SK-N-SH (cell line): Measurements from ENCODE around the gene PPP2R3A. TPM values are rescaled to one million over a fixed set of nuclear protein-coding genes. Genes with fewer than 3 reads are reported as not detected.
A peak's percentile ranks its signal among the peaks of the same experiment; 100 is the strongest.
"Not testable (repeated sequence)": the region's sequence is repeated elsewhere in the genome, so short reads cannot be mapped to it uniquely, and the experiment has no call there.

Experiments used
- CTCF ChIA-PET: fragments of 300-600, 350-600 bp; formaldehyde crosslinking; extraction: SDS; loops from one replicate; lab custom pipeline; 2021; lab: Yijun Ruan, JAX
- POLR2A ChIA-PET: fragments of 350-600 bp; sonication (Branson Sonifier 250); formaldehyde crosslinking; extraction: SDS; loops from one replicate; lab custom pipeline; 2020; ENCODE audit warnings: antibody characterized with exemption, inconsistent platforms; lab: Yijun Ruan, JAX
- DNase-seq: peaks from one replicate; pipeline ENCODE4 v3.0.0; 2012
- H2AFZ ChIP-seq: fragments of 200-600 bp; sonication (generic); 2 replicates; pipeline ENCODE4 v1.8.1; 2016; ENCODE audit warnings: antibody characterized with exemption, mild to moderate bottlenecking, low read depth
- H3F3A ChIP-seq: fragments of 200-600 bp; sonication (generic); replicated peaks from 2 replicates; pipeline ENCODE3; 2016; ENCODE audit warnings: antibody characterized with exemption, mild to moderate bottlenecking; ENCODE audit not compliant: insufficient read depth
- H3K27ac ChIP-seq, 2 experiments: fragments of 200-500 bp in 1 of 2; fragments of 200-600 bp in 1 of 2; sonication (Bioruptor generic) in 1 of 2; sonication (generic), shearing (Covaris generic) in 1 of 2; 2 replicates each; pipeline versions ENCODE4 v1.5.1 to v1.6.1; 2014 to 2016; ENCODE audit warnings: low read depth in 2 of 2, inconsistent platforms in 1 of 2, low read length in 1 of 2, mild to moderate bottlenecking in 1 of 2, mixed read lengths in 1 of 2
- H3K27me3 ChIP-seq: fragments of 200-600 bp; sonication (generic), shearing (Covaris generic); 2 replicates; pipeline ENCODE4 v1.6.1; 2016; ENCODE audit warnings: mixed run types; ENCODE audit not compliant: insufficient read depth
- H3K36me3 ChIP-seq, 2 experiments: fragments of 200-500 bp in 1 of 2; fragments of 200-600 bp in 1 of 2; sonication (Bioruptor generic) in 1 of 2; sonication (generic) in 1 of 2; replicated peaks in 1 of 2; 2 replicates each; pipeline versions ENCODE3 to v1.5.1; 2014 to 2016; ENCODE audit warnings: low read length in 1 of 2, mild to moderate bottlenecking in 1 of 2; ENCODE audit not compliant: insufficient read depth in 2 of 2, control insufficient read depth in 1 of 2
- H3K4me1 ChIP-seq, 2 experiments: fragments of 200-500 bp in 1 of 2; fragments of 200-600 bp in 1 of 2; sonication (Bioruptor generic) in 1 of 2; sonication (generic), shearing (Covaris generic) in 1 of 2; 2 replicates each; pipeline versions ENCODE4 v1.5.1 to v1.6.1; 2014 to 2016; ENCODE audit warnings: low read depth in 1 of 2, low read length in 1 of 2, mixed run types in 1 of 2; ENCODE audit not compliant: insufficient read depth in 2 of 2, control insufficient read depth in 1 of 2
- H3K4me2 ChIP-seq: fragments of 200-600 bp; sonication (generic), shearing (Covaris generic); 2 replicates; pipeline ENCODE4 v1.6.1; 2017; ENCODE audit warnings: mixed run types
- H3K4me3 ChIP-seq, 2 experiments: fragments of 200-500 bp in 1 of 2; fragments of 200-600 bp in 1 of 2; sonication (Bioruptor generic) in 1 of 2; sonication (generic), shearing (Covaris generic) in 1 of 2; 2 replicates each; pipeline versions ENCODE4 v1.5.1 to v1.8.1; 2014 to 2016; ENCODE audit warnings: low read depth in 2 of 2, inconsistent platforms in 1 of 2, low read length in 1 of 2, mild to moderate bottlenecking in 1 of 2, mixed read lengths in 1 of 2, moderate library complexity in 1 of 2
- H3K79me2 ChIP-seq: fragments of 200-600 bp; sonication (generic); 2 replicates; pipeline ENCODE4 v1.8.1; 2017; ENCODE audit warnings: mild to moderate bottlenecking; ENCODE audit not compliant: insufficient read depth
- H3K9ac ChIP-seq: fragments of 200-600 bp; sonication (generic); 2 replicates; pipeline ENCODE4 v1.6.1; 2017; ENCODE audit warnings: mixed run types
- H3K9me2 ChIP-seq: fragments of 200-600 bp; sonication (generic); 2 replicates; pipeline ENCODE4 v1.6.1; 2017; ENCODE audit warnings: mixed run types
- H3K9me3 ChIP-seq: fragments of 200-600 bp; sonication (generic); 2 replicates; pipeline ENCODE4 v1.6.1; 2017; ENCODE audit warnings: mixed run types, mild to moderate bottlenecking, moderate library complexity
- H4K20me1 ChIP-seq: fragments of 200-600 bp; sonication (generic); 2 replicates; pipeline ENCODE4 v1.6.1; 2017; ENCODE audit warnings: mild to moderate bottlenecking, mixed run types; ENCODE audit not compliant: insufficient read depth
- CTCF ChIP-seq: fragments of 200-600 bp; sonication (generic); IDR thresholded peaks from 2 replicates; pipeline ENCODE4 v1.6.1; 2017; ENCODE audit warnings: antibody characterized with exemption, mild to moderate bottlenecking, moderate library complexity
- ELF1 ChIP-seq: IDR thresholded peaks from 2 replicates; pipeline ENCODE4 v1.4.0; 2012
- JUND ChIP-seq: IDR thresholded peaks from 2 replicates; pipeline ENCODE4 v1.4.0; 2012
- RAD21 ChIP-seq: IDR thresholded peaks from 2 replicates; pipeline ENCODE4 v1.6.1; 2012; ENCODE audit warnings: mild to moderate bottlenecking, low read length
- SMC3 ChIP-seq: IDR thresholded peaks from 2 replicates; pipeline ENCODE4 v1.6.1; 2012; ENCODE audit warnings: low read depth, low read length, improper control_type of control experiment
- TAF1 ChIP-seq: IDR thresholded peaks from 2 replicates; pipeline ENCODE4 v1.6.1; 2012; ENCODE audit warnings: low read depth, mild to moderate bottlenecking, low read length, moderate library complexity, borderline replicate concordance
- WGBS: methylation state at CpG from one replicate; pipeline ENCODE4 v1.1.6; 2017; ENCODE audit warnings: low lambda C conversion rate; 5-methylcytosine and 5-hydroxymethylcytosine counted together
- polyA plus RNA-seq, 3 experiments: library from polyadenylated mRNA; depleted of rRNA; stranded (reverse); fragments of >200 nt; gene quantifications; 2 replicates each; pipeline ENCODE4 v1.2.3, GENCODE V29; 2012
- TF ChIP-seq, protein P1 (sequence below): fragments of 150-350 bp; IDR thresholded peaks from 2 replicates; pipeline ENCODE4 v1.6.1; 2016; ENCODE audit warnings: mild to moderate bottlenecking, low read depth, low read length

Gene PPP2R3A
- polyA plus RNA-seq, 1 of the 3 experiments (the other 2 are of a cell fraction) = 3.9 TPM

GRCh38 chr3:136078421-136079364, 113.2 kb downstream of the PPP2R3A start:
- Histone ChIP-seq H3K4me1 (no peaks in the 10 kb centered on the region; a peak in 1 of 4 replicates), H3K36me3 (peaks cover 12 to 17% of the 10 kb centered on the region in 2 experiments), H3K4me2 (no peak overlapping the region), H3K9me2 (no peaks in the 10 kb centered on the region), H3K79me2 (no peaks in the 10 kb centered on the region), H3K27ac (no peak overlapping the region), H3K9me3 (no peaks in the 10 kb centered on the region), H2AFZ (no peak overlapping the region), H3F3A (peaks cover 12% of the 10 kb centered on the region), H3K4me3 (no peak overlapping the region), H3K9ac (no peak overlapping the region), H3K27me3 (no peaks in the 10 kb centered on the region), H4K20me1 (no peaks in the 10 kb centered on the region)
- peak; percentile 15 for DNase-seq
- ChIA-PET POLR2A (no interaction called here), CTCF (interaction anchor here (0.6 to 2.9 kb wide), 17 partner anchors 9 to 954 kb away, joined by 3 to 14 read pairs (median 3); partner anchors contain the start of gene STAG1)
- WGBS = 84% methylated on average over 6 of the region's 6 CpGs
- TF ChIP-seq SMC3 (peak; percentile 32), TAF1 (no peak), RAD21 (peak; percentile 73), CTCF (peak; percentile 79), JUND (no peak), ELF1 (no peak)
- TF ChIP-seq, protein P1, sequence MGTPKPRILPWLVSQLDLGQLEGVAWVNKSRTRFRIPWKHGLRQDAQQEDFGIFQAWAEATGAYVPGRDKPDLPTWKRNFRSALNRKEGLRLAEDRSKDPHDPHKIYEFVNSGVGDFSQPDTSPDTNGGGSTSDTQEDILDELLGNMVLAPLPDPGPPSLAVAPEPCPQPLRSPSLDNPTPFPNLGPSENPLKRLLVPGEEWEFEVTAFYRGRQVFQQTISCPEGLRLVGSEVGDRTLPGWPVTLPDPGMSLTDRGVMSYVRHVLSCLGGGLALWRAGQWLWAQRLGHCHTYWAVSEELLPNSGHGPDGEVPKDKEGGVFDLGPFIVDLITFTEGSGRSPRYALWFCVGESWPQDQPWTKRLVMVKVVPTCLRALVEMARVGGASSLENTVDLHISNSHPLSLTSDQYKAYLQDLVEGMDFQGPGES = no peak

- H3K4me2 ChIP-seq, H3F3A ChIP-seq, H3K79me2 ChIP-seq, H3K27me3 ChIP-seq, H2AFZ ChIP-seq, H3K9me3 ChIP-seq, POLR2A ChIA-PET, H3K9ac ChIP-seq, H3K4me1 ChIP-seq, CTCF ChIA-PET, H3K4me3 ChIP-seq, H3K27ac ChIP-seq, H4K20me1 ChIP-seq, H3K9me2 ChIP-seq, DNase-seq: not testable (repeated sequence)
- WGBS = 100% methylated on average over 2 of the region's 4 CpGs
- H3K36me3 ChIP-seq = peaks cover 14 to 50% of the 10 kb centered on the region in 2 experiments
Measured at GRCh38 chr3:136083641-136084382, 118.3 kb downstream of the PPP2R3A start.

DNA sequence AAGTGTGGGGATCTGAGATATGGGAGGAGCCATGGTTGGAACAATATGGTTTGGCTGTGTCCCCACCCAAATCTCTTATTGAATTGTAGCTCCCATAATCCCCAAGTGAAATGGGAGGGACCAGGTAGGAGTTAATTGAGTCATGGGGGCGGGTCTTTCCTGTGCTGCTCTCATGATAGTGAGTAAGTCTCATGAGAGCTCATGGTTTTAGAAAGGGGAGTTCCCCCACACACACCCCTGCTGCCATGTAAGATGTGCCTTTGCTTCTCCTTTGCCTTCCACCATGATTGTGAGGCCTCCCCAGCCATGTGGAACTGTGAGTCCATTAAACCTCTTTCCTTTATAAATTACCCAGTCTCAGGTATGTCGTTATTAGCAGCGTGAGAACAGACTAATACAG, 119.5 kb downstream of the PPP2R3A start:
- H2AFZ ChIP-seq, H3K27me3 ChIP-seq, H4K20me1 ChIP-seq, H3K27ac ChIP-seq, H3K9me2 ChIP-seq, H3K9me3 ChIP-seq, DNase-seq, H3K4me3 ChIP-seq, H3K4me2 ChIP-seq, POLR2A ChIA-PET, H3K4me1 ChIP-seq, H3K9ac ChIP-seq, H3K79me2 ChIP-seq, H3F3A ChIP-seq: not testable (repeated sequence)
- H3K36me3 ChIP-seq = peaks cover 14 to 49% of the 10 kb centered on the region in 2 experiments
- CTCF ChIA-PET = interaction anchor here (1.6 to 3.3 kb wide), 3 partner anchors 166 to 929 kb away, joined by 5 to 13 read pairs (median 5); partner anchors contain the start of gene STAG1
- WGBS = 92% methylated on average over 3 of the region's 3 CpGs
